Trophoblast cell (in vitro differentiated cells and primary cell): ENCODE measurements around the gene ARHGAP45.

Experiments used
- DNase-seq, 2 donors: peaks; one replicate each; pipeline ENCODE4 v3.0.0-alpha.2; 2016
- H2AFZ ChIP-seq: 2 replicates; pipeline ENCODE4 v1.6.1; 2013; ENCODE audit warnings: low read length, moderate library complexity, mild to moderate bottlenecking; ENCODE audit not compliant: insufficient read depth, poor library complexity
- H2AK5ac ChIP-seq: 2 replicates; pipeline ENCODE4 v1.6.1; 2013; ENCODE audit warnings: mild to moderate bottlenecking, low read length
- H2BK120ac ChIP-seq: 2 replicates; pipeline ENCODE4 v1.6.1; 2013; ENCODE audit warnings: low read length, mild to moderate bottlenecking, moderate library complexity; ENCODE audit not compliant: insufficient read depth, poor library complexity
- H2BK12ac ChIP-seq: 2 replicates; pipeline ENCODE4 v1.6.1; 2013; ENCODE audit warnings: mild to moderate bottlenecking, low read length, moderate library complexity
- H2BK5ac ChIP-seq: 2 replicates; pipeline ENCODE4 v1.6.1; 2013; ENCODE audit warnings: low read length, low read depth, moderate library complexity, mild to moderate bottlenecking; ENCODE audit not compliant: poor library complexity
- H3K14ac ChIP-seq: 2 replicates; pipeline ENCODE4 v1.6.1; 2013; ENCODE audit warnings: mild to moderate bottlenecking, low read length
- H3K18ac ChIP-seq: 2 replicates; pipeline ENCODE4 v1.6.1; 2013; ENCODE audit warnings: mild to moderate bottlenecking, low read length
- H3K23ac ChIP-seq: 2 replicates; pipeline ENCODE4 v1.6.1; 2013; ENCODE audit warnings: low read length
- H3K27ac ChIP-seq: 2 replicates; pipeline ENCODE4 v1.5.1; 2013; ENCODE audit warnings: low read depth, mild to moderate bottlenecking, inconsistent platforms, low read length, moderate library complexity
- H3K27me3 ChIP-seq: 2 replicates; pipeline ENCODE4 v1.6.1; 2013; ENCODE audit warnings: inconsistent platforms, mild to moderate bottlenecking, low read length, moderate library complexity; ENCODE audit not compliant: insufficient read depth
- H3K36me3 ChIP-seq, 2 experiments: 1 replicate in 1 of 2; 2 replicates in 1 of 2; pipeline ENCODE4 v1.6.1; 2013; ENCODE audit warnings: low read length in 2 of 2, mild to moderate bottlenecking in 2 of 2, moderate library complexity in 1 of 2; ENCODE audit not compliant: insufficient read depth in 2 of 2, control insufficient read depth in 1 of 2
- H3K4ac ChIP-seq: 2 replicates; pipeline ENCODE4 v1.6.1; 2013; ENCODE audit warnings: low read depth, mild to moderate bottlenecking, low read length, moderate library complexity
- H3K4me1 ChIP-seq, 2 experiments: 1 replicate in 1 of 2; 2 replicates in 1 of 2; pipeline ENCODE4 v1.6.1; 2013; ENCODE audit warnings: low read length in 2 of 2, mild to moderate bottlenecking in 2 of 2, moderate library complexity in 1 of 2; ENCODE audit not compliant: insufficient read depth in 2 of 2, control insufficient read depth in 1 of 2
- H3K4me2 ChIP-seq: 2 replicates; pipeline ENCODE4 v1.6.1; 2013; ENCODE audit warnings: inconsistent platforms, mild to moderate bottlenecking, low read length, moderate library complexity
- H3K4me3 ChIP-seq: 2 replicates; pipeline ENCODE4 v1.5.1; 2013; ENCODE audit warnings: mild to moderate bottlenecking, low read depth, low read length, inconsistent platforms
- H3K79me1 ChIP-seq: one replicate; pipeline ENCODE4 v1.6.1; 2013; ENCODE audit warnings: low read length
- H3K79me2 ChIP-seq: 2 replicates; pipeline ENCODE4 v1.6.1; 2013; ENCODE audit warnings: low read length, mild to moderate bottlenecking; ENCODE audit not compliant: control insufficient read depth, insufficient read depth, poor library complexity
- H3K9ac ChIP-seq: 2 replicates; pipeline ENCODE4 v1.6.1; 2013; ENCODE audit warnings: mild to moderate bottlenecking, low read length
- H3K9me3 ChIP-seq: 2 replicates; pipeline ENCODE4 v1.6.1; 2013; ENCODE audit warnings: low read depth, mild to moderate bottlenecking, control low read depth, inconsistent platforms, low read length; ENCODE audit not compliant: insufficient read depth
- H4K12ac ChIP-seq: 2 replicates; pipeline ENCODE4 v1.6.1; 2013; ENCODE audit warnings: low read depth, mild to moderate bottlenecking, low read length, moderate library complexity
- H4K8ac ChIP-seq: 2 replicates; pipeline ENCODE4 v1.6.1; 2013; ENCODE audit warnings: low read depth, mild to moderate bottlenecking, low read length, moderate library complexity
- H4K91ac ChIP-seq: one replicate; pipeline ENCODE4 v1.6.1; 2013; ENCODE audit warnings: low read depth, mild to moderate bottlenecking, low read length, moderate library complexity
- WGBS: extraction: QIAGEN DNeasy Blood & Tissue Kit; methylation state at CpG from one replicate; pipeline ENCODE4 v1.1.7; 2013; ENCODE audit warnings: missing lambda C conversion rate; ENCODE audit not compliant: insufficient read length, insufficient coverage; ENCODE audit errors: extremely low coverage; 5-methylcytosine and 5-hydroxymethylcytosine counted together

Gene ARHGAP45

GRCh38 chr19:1041835-1042685 is 24.9 kb upstream of the ARHGAP45 start:
- H3K4me3 ChIP-seq, result no peak overlapping the region
- H3K14ac ChIP-seq, result no peak overlapping the region

GRCh38 chr19:1042689-1043511 is 24.1 kb upstream of the ARHGAP45 start:
- Histone ChIP-seq H3K23ac (no peak overlapping the region), H2BK120ac (no peak overlapping the region), H3K4me2 (no peak overlapping the region), H3K9ac (no peak overlapping the region), H4K8ac (no peak overlapping the region), H3K14ac (no peak overlapping the region), H2BK5ac (no peak overlapping the region), H3K18ac (no peak overlapping the region), H3K27ac (no peak overlapping the region), H3K9me3 (peaks cover 3% of the 10 kb centered on the region), H2AFZ (no peak overlapping the region), H2BK12ac (no peak overlapping the region), H4K91ac (no peak overlapping the region), H3K36me3 (peaks cover 34 to 36% of the 10 kb centered on the region in 2 experiments), H3K79me2 (no peaks in the 10 kb centered on the region), H3K4me3 (no peak overlapping the region), H3K79me1 (no peaks in the 10 kb centered on the region), H3K27me3 (no peaks in the 10 kb centered on the region), H4K12ac (no peak overlapping the region), H2AK5ac (no peak overlapping the region), H3K4me1 (peaks cover 3 to 8% of the 10 kb centered on the region in 2 experiments), H3K4ac (no peak overlapping the region)
- DNase-seq, result no peak
- no CpG with 5 or more reads among the region's 23 CpGs for WGBS

More at GRCh38 chr19:1041835-1042685, 24.9 kb upstream of the ARHGAP45 start:
- Histone ChIP-seq H3K9me3 (peaks cover 3% of the 10 kb centered on the region), H3K4ac (no peak overlapping the region), H3K27ac (no peak overlapping the region), H2AFZ (no peak overlapping the region), H3K18ac (no peak overlapping the region), H4K8ac (no peak overlapping the region), H3K9ac (no peak overlapping the region), H3K79me2 (no peaks in the 10 kb centered on the region), H2BK12ac (no peak overlapping the region), H3K79me1 (no peaks in the 10 kb centered on the region), H4K91ac (no peak overlapping the region), H3K36me3 (peaks cover 38 to 39% of the 10 kb centered on the region in 2 experiments), H3K27me3 (no peaks in the 10 kb centered on the region), H3K4me1 (peaks cover 3 to 8% of the 10 kb centered on the region in 2 experiments), H3K23ac (no peak overlapping the region), H2BK120ac (no peak overlapping the region), H2AK5ac (no peak overlapping the region), H4K12ac (no peak overlapping the region), H2BK5ac (no peak overlapping the region), H3K4me2 (no peak overlapping the region)
- DNase-seq, result peak in 1 of 2 donors; percentile 71
- WGBS, result no CpG with 5 or more reads among the region's 43 CpGs

- H3K4me3 ChIP-seq, result no peak overlapping the region
- H3K4me2 ChIP-seq, result no peak overlapping the region
- no peak overlapping the region for H4K8ac ChIP-seq
- no peaks in the 10 kb centered on the region for H3K79me1 ChIP-seq
- H3K14ac ChIP-seq, result no peak overlapping the region
- H3K9ac ChIP-seq, result no peak overlapping the region
- H3K23ac ChIP-seq, result no peak overlapping the region
- peak; percentile 62 to 84 for DNase-seq
- H4K12ac ChIP-seq, result no peak overlapping the region
- H3K36me3 ChIP-seq, result peaks cover 23 to 27% of the 10 kb centered on the region in 2 experiments
- H2BK5ac ChIP-seq, result no peak overlapping the region
- WGBS, result no CpG with 5 or more reads among the region's 10 CpGs
- peaks cover 3% of the 10 kb centered on the region for H3K9me3 ChIP-seq
- no peak overlapping the region for H2BK12ac ChIP-seq
- no peak overlapping the region for H3K27ac ChIP-seq
- H3K4ac ChIP-seq, result no peak overlapping the region
- H4K91ac ChIP-seq, result no peak overlapping the region
- peaks cover 3 to 8% of the 10 kb centered on the region in 2 experiments for H3K4me1 ChIP-seq
- no peak overlapping the region for H3K18ac ChIP-seq
- H3K79me2 ChIP-seq, result no peaks in the 10 kb centered on the region
- H2AK5ac ChIP-seq, result no peak overlapping the region
- no peak overlapping the region for H2BK120ac ChIP-seq
- H2AFZ ChIP-seq, result no peak overlapping the region
- no peaks in the 10 kb centered on the region for H3K27me3 ChIP-seq
These were observed 21.7 kb upstream of the ARHGAP45 start for GRCh38 chr19:1045247-1045603.

- Histone ChIP-seq H2AK5ac (no peak overlapping the region), H2AFZ (no peak overlapping the region), H3K18ac (no peak overlapping the region), H3K4me2 (no peak overlapping the region), H4K8ac (no peak overlapping the region), H4K12ac (no peak overlapping the region), H3K4ac (no peak overlapping the region), H3K4me1 (peaks cover 2 to 3% of the 10 kb centered on the region in 2 experiments), H3K79me2 (no peaks in the 10 kb centered on the region), H3K27me3 (no peaks in the 10 kb centered on the region), H2BK120ac (no peak overlapping the region), H2BK5ac (no peak overlapping the region), H3K27ac (no peak overlapping the region), H3K36me3 (peaks cover 27 to 28% of the 10 kb centered on the region in 2 experiments), H3K14ac (no peak overlapping the region), H3K23ac (no peak overlapping the region), H3K9me3 (peaks cover 7% of the 10 kb centered on the region), H3K9ac (no peak overlapping the region), H3K79me1 (no peaks in the 10 kb centered on the region), H3K4me3 (no peak overlapping the region), H2BK12ac (no peak overlapping the region), H4K91ac (no peak overlapping the region)
- no CpG with 5 or more reads among the region's 33 CpGs for WGBS
- no peak for DNase-seq
These were observed 20.8 kb upstream of the ARHGAP45 start for GRCh38 chr19:1046117-1046626.
